GM19467 (cell line): ENCODE results near the gene OR8B4.
A peak's percentile ranks its signal among the peaks of the same experiment; 100 is the strongest.
"Not testable (repeated sequence)": the region's sequence is repeated elsewhere in the genome, so short reads cannot be mapped to it uniquely, and the experiment has no call there.

Source experiments
- ATAC-seq: cut with Tn5 transposase; IDR thresholded peaks from one replicate; pipeline ENCODE4 v1.9.1; 2021; ENCODE audit warnings: mild to moderate bottlenecking, moderate library complexity; ENCODE audit not compliant: unreplicated experiment

OR8B4 gene

GRCh38 chr11:124409906-124410305, 14.8 kb downstream of the OR8B4 start:
- ATAC-seq: no peak

DNA sequence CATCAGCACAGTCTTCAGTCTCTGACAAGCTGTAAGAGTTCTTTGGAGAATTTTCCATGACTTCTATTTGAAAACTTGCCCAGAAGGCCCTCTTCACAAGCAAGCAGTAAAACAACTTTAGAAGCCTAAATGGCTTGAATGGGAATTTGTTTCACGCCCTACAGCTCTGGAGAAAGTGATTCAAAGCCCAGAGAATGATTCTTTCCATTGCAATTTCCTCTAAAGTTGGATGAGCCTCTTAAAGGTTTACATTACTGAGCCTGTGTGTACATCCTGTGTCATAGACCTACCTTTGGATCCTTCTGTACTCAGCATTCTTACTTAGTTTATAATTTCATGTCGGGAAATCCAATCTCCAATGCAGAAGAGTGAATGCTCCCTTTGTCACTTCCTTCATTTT, 19.1 kb downstream of the OR8B4 start:
- no peak for ATAC-seq

- ATAC-seq: not testable (repeated sequence)
Observed at GRCh38 chr11:124403186-124403585, 21.5 kb downstream of the OR8B4 start.

GRCh38 chr11:124402326-124402922, 22.2 kb downstream of the OR8B4 start:
- ATAC-seq: peak; percentile 94

- ATAC-seq: no peak
Observed at GRCh38 chr11:124398924-124399323, 25.7 kb downstream of the OR8B4 start, which contains the start of gene OR8B3. Gene OR8B3 (minus strand): TSS chr11:124399024. CDS start chr11:124397351, 1,673 bp downstream.

- ATAC-seq: not testable (repeated sequence)
Observed at GRCh38 chr11:124396847-124397246, 27.8 kb downstream of the OR8B4 start.

GRCh38 chr11:124394408-124394807, 30.3 kb downstream of the OR8B4 start:
- ATAC-seq: no peak

DNA sequence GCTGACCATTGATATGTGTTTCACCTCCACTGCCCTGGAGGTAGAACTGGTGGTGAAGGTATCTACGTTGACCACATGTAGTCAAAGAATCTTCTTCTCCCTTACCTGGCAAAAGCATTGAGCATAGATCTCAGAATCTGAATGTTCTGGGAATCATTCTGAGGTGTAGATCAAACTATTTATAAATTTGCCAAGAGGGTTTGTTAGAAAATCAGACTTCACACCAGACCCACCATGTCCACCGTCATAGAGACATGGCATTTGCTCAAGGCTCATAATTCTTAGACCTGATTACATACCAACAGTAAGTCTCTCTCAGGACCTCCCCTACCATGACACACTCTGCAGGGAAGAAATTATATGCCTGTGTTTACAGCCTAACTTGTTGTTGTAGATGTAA, 40.3 kb downstream of the OR8B4 start, which contains the start of gene OR8B2:
Gene OR8B2, minus strand, starts transcription at position 101 of the 400 bp plus-strand sequence. CDS start 1,156 bp downstream, outside the sequence.
- ATAC-seq: no peak

- ATAC-seq: not testable (repeated sequence)
Observed at GRCh38 chr11:124382857-124383256, 41.8 kb downstream of the OR8B4 start.

DNA sequence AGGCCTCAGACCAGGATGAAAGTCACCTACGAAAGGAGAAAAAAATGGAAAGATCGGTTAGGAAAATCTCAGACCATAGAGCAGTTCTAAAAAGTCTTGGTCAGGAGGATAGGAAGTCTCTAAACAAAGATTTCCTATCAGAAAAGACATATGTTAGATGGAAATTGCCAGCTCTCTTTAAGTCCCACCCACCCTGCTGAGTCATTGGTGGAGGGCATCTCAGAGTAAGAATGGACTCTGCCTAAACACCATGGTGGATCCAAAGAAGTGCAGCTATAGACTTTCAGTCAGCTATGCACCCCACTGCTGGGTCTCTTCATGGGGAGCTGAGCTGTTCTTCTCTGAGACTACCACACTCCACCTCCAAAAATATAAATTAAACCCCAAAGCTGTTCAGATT, 44.1 kb downstream of the OR8B4 start:
- ATAC-seq: no peak

GRCh38 chr11:124376280-124376679, 48.4 kb downstream of the OR8B4 start:
- ATAC-seq: no peak
